IMR-90 (cell line): ENCODE results near the gene RAX2. TPM values are rescaled to one million over a fixed set of nuclear protein-coding genes. Genes with fewer than 3 reads are reported as not detected.

Experiments used
- ATAC-seq: fragments of 200-7000 bp; cut with Tn5 transposase; 2 replicates; pipeline ENCODE4 v1.9.1; 2020; ENCODE audit warnings: low read depth, mild to moderate bottlenecking, moderate library complexity
- BruUV-seq: library from RNA; stranded (reverse); fragments of 400-500 nt; replicated peaks from 2 replicates; lab custom pipeline; 2021; lab: Mats Ljungman, UMichigan
- CTCF ChIA-PET: fragments of 300-600 bp; formaldehyde crosslinking; extraction: SDS; loops from one replicate; lab custom pipeline; 2021; ENCODE audit warnings: antibody characterized with exemption; lab: Yijun Ruan, JAX
- POLR2A ChIA-PET: fragments of 300-600 bp; sonication (Branson Sonifier 250); formaldehyde crosslinking; loops from one replicate; lab custom pipeline; 2022; ENCODE audit warnings: antibody characterized with exemption; ENCODE audit not compliant: unreplicated experiment; lab: Charles Lee
- DNase-seq: peaks from one replicate; pipeline ENCODE4 v3.0.0; 2013
- H2AFZ ChIP-seq: replicated peaks from 2 replicates; pipeline ENCODE3; 2013; ENCODE audit warnings: low read length, mild to moderate bottlenecking; ENCODE audit not compliant: poor library complexity
- H2AK5ac ChIP-seq: 2 replicates; pipeline ENCODE4 v1.6.1; 2013; ENCODE audit warnings: low read depth, low read length, inconsistent platforms
- H2AK9ac ChIP-seq: replicated peaks from 2 replicates; pipeline ENCODE3; 2013; ENCODE audit warnings: mild to moderate bottlenecking, low read depth, low read length, moderate library complexity; ENCODE audit not compliant: poor library complexity
- H2BK120ac ChIP-seq: 2 replicates; pipeline ENCODE4 v1.6.1; 2013; ENCODE audit warnings: low read depth, low read length, inconsistent platforms
- H2BK15ac ChIP-seq: 3 replicates; pipeline ENCODE4 v1.6.1; 2013; ENCODE audit warnings: low read depth, low read length, inconsistent platforms
- H2BK20ac ChIP-seq: 2 replicates; pipeline ENCODE4 v1.6.1; 2013; ENCODE audit warnings: low read depth, mild to moderate bottlenecking, inconsistent platforms, low read length, moderate library complexity
- H2BK5ac ChIP-seq: 2 replicates; pipeline ENCODE4 v1.6.1; 2013; ENCODE audit warnings: mild to moderate bottlenecking, low read depth, low read length, inconsistent platforms; ENCODE audit not compliant: poor library complexity, severe bottlenecking
- H3K14ac ChIP-seq: replicated peaks from 2 replicates; pipeline ENCODE4 v1.6.1; 2013; ENCODE audit warnings: low read depth, low read length, inconsistent platforms
- H3K18ac ChIP-seq: 2 replicates; pipeline ENCODE4 v1.6.1; 2013; ENCODE audit warnings: low read depth, low read length, control low read depth
- H3K23ac ChIP-seq: 2 replicates; pipeline ENCODE4 v1.6.1; 2013; ENCODE audit warnings: low read depth, low read length, inconsistent platforms
- H3K27ac ChIP-seq: 2 replicates; pipeline ENCODE4 v1.5.1; 2013; ENCODE audit warnings: mild to moderate bottlenecking, control low read depth, low read length; ENCODE audit not compliant: insufficient read depth
- H3K27me3 ChIP-seq: 2 replicates; pipeline ENCODE4 v1.6.1; 2013; ENCODE audit warnings: low read length; ENCODE audit not compliant: control insufficient read depth, insufficient read depth
- H3K36me3 ChIP-seq: 2 replicates; pipeline ENCODE4 v1.6.1; 2013; ENCODE audit warnings: low read length, mixed read lengths; ENCODE audit not compliant: control insufficient read depth, insufficient read depth
- H3K4ac ChIP-seq: 2 replicates; pipeline ENCODE4 v1.6.1; 2013; ENCODE audit warnings: low read depth, low read length, inconsistent platforms
- H3K4me1 ChIP-seq: 2 replicates; pipeline ENCODE4 v1.6.1; 2013; ENCODE audit warnings: low read length, mixed read lengths; ENCODE audit not compliant: control insufficient read depth, insufficient read depth
- H3K4me2 ChIP-seq: 2 replicates; pipeline ENCODE4 v1.6.1; 2013; ENCODE audit warnings: low read depth, mild to moderate bottlenecking, control low read depth, low read length, moderate library complexity
- H3K4me3 ChIP-seq: 2 replicates; pipeline ENCODE4 v1.5.1; 2013; ENCODE audit warnings: low read depth, mild to moderate bottlenecking, control low read depth, low read length, moderate library complexity; ENCODE audit not compliant: insufficient read depth
- H3K56ac ChIP-seq: 2 replicates; pipeline ENCODE4 v1.6.1; 2013; ENCODE audit warnings: low read length, inconsistent platforms; ENCODE audit not compliant: insufficient read depth; ENCODE audit errors: extremely low read depth
- H3K79me1 ChIP-seq, 2 experiments: 2 replicates each; pipeline ENCODE4 v1.6.1; 2013; ENCODE audit warnings: low read length in 2 of 2, inconsistent platforms in 1 of 2, low read depth in 1 of 2
- H3K9ac ChIP-seq: 2 replicates; pipeline ENCODE4 v1.6.1; 2013; ENCODE audit warnings: low read depth, low read length, control low read depth
- H3K9me1 ChIP-seq: 2 replicates; pipeline ENCODE4 v1.6.1; 2013; ENCODE audit warnings: low read length, inconsistent platforms; ENCODE audit not compliant: insufficient read depth
- H3K9me3 ChIP-seq: 2 replicates; pipeline ENCODE4 v1.6.1; 2013; ENCODE audit warnings: low read length; ENCODE audit not compliant: control insufficient read depth, insufficient read depth
- H4K20me1 ChIP-seq: 2 replicates; pipeline ENCODE4 v1.6.1; 2013; ENCODE audit warnings: low read length, inconsistent platforms; ENCODE audit not compliant: insufficient read depth
- H4K5ac ChIP-seq: 2 replicates; pipeline ENCODE4 v1.6.1; 2013; ENCODE audit warnings: mild to moderate bottlenecking, low read depth, low read length, control low read depth
- H4K8ac ChIP-seq, 2 experiments: 2 replicates each; pipeline ENCODE4 v1.6.1; 2013; ENCODE audit warnings: low read depth in 2 of 2, low read length in 2 of 2, control low read depth in 1 of 2, inconsistent platforms in 1 of 2
- H4K91ac ChIP-seq: 2 replicates; pipeline ENCODE4 v1.6.1; 2013; ENCODE audit warnings: low read depth, low read length, inconsistent platforms; ENCODE audit not compliant: insufficient read depth
- RAD21 ChIP-seq: IDR thresholded peaks from 2 replicates; pipeline ENCODE4 v1.6.1; 2012; ENCODE audit warnings: low read length, improper control_type of control experiment
- WGBS, 2 experiments: methylation state at CpG; one replicate each; pipeline versions ENCODE4 v1.1.5 to v1.1.7; 2013; ENCODE audit warnings: missing lambda C conversion rate in 2 of 2; ENCODE audit not compliant: insufficient read length in 1 of 2; ENCODE audit errors: extremely low coverage in 2 of 2; 5-methylcytosine and 5-hydroxymethylcytosine counted together
- dilution Hi-C: fragments of 300-500 bp; cut with HindIII; formaldehyde crosslinking; loops from one replicate; pipeline ENCODE4 v1.14.3; 2018; ENCODE audit warnings: low sequenced_read_pairs; ENCODE audit not compliant: unreplicated experiment
- in situ Hi-C: fragments of 300-500 bp; cut with MboI; formaldehyde crosslinking; loops from 3 replicates; pipeline ENCODE4 v1.14.3; 2019; ENCODE audit warnings: low sequenced_read_pairs, inconsistent platforms, mixed read lengths
- intact Hi-C: fragments of 100-400 bp; cut with micrococcal nuclease; formaldehyde crosslinking; loops from 2 replicates; pipeline ENCODE4 v1.10.0; 2022
- polyA plus RNA-seq, 3 experiments: library from polyadenylated mRNA; depleted of rRNA; stranded (reverse); fragments of >200 nt; gene quantifications; 2 replicates each; pipeline ENCODE4 v1.2.3, GENCODE V29; 2012; ENCODE audit warnings: low replicate concordance in 1 of 3
- total RNA-seq: library from RNA; depleted of rRNA; stranded (reverse); fragments of >200 nt; gene quantifications from 2 replicates; pipeline ENCODE4 v1.2.3, GENCODE V29; 2012

The RAX2 gene
- total and polyA plus RNA-seq, 2 of the 4 experiments (the other 2 are of a cell fraction), result not detected

- no peak overlapping the region for H2BK15ac ChIP-seq
- H3K4me1 ChIP-seq, result no peaks in the 10 kb centered on the region
- H2AK9ac ChIP-seq, result no peak overlapping the region
- no peak overlapping the region for H3K23ac ChIP-seq
- H3K36me3 ChIP-seq, result no peaks in the 10 kb centered on the region
- DNase-seq (no peak), ATAC-seq (no peak)
- CTCF ChIA-PET, result interaction anchor here (0.6 kb wide), 1 partner anchor 260 kb away, joined by 3 read pairs; the partner anchor contains the start of gene EEF2
- no peak overlapping the region for H3K27ac ChIP-seq
- H3K56ac ChIP-seq, result no peak overlapping the region
- H3K4me2 ChIP-seq, result no peak overlapping the region
- no peaks in the 10 kb centered on the region for H3K9me3 ChIP-seq
- peaks cover 33% of the 10 kb centered on the region for H3K27me3 ChIP-seq
- no peaks in the 10 kb centered on the region for H3K9me1 ChIP-seq
- no peak overlapping the region for H3K9ac ChIP-seq
- no peak overlapping the region for H3K18ac ChIP-seq
- H3K4ac ChIP-seq, result no peak overlapping the region
- no peak overlapping the region for H3K4me3 ChIP-seq
- no peak overlapping the region for H4K5ac ChIP-seq
- BruUV-seq, result no TSS peak
- H3K14ac ChIP-seq, result no peak overlapping the region
- no peak overlapping the region for H4K91ac ChIP-seq
- no peak overlapping the region for H2AFZ ChIP-seq
- H3K79me1 ChIP-seq, result no peaks in the 10 kb centered on the region
- no peak overlapping the region for H4K8ac ChIP-seq
- H2BK120ac ChIP-seq, result no peak overlapping the region
- TF ChIP-seq RAD21, result no peak
- intact Hi-C loops (no loop called here), dilution Hi-C loops (no loop called here), in situ Hi-C loops (no loop called here)
- no peak overlapping the region for H2BK5ac ChIP-seq
- H2BK20ac ChIP-seq, result no peak overlapping the region
- H2AK5ac ChIP-seq, result no peak overlapping the region
- no CpG with 5 or more reads among the region's 3 CpGs for WGBS, 2 experiments
- POLR2A ChIA-PET, result no interaction called here
- no peaks in the 10 kb centered on the region for H4K20me1 ChIP-seq
Measured at GRCh38 chr19:3725121-3725520, 46.9 kb downstream of the RAX2 start.
